KMS-11 (cell line): ENCODE measurements around the gene ANP32E.

ENCODE experiments used
- H2AFZ ChIP-seq: fragments of 200-600 bp; sonication (generic); 2 replicates; pipeline ENCODE4 v1.6.1; 2016; ENCODE audit warnings: antibody characterized with exemption, mixed run types, low read depth
- H3K27ac ChIP-seq: fragments of 200-600 bp; sonication (generic); 2 replicates; pipeline ENCODE4 v1.6.1; 2016; ENCODE audit warnings: mild to moderate bottlenecking, mixed run types
- H3K27me3 ChIP-seq: fragments of 200-600 bp; sonication (generic); 2 replicates; pipeline ENCODE4 v1.6.1; 2017; ENCODE audit warnings: mild to moderate bottlenecking, low read depth, mixed run types, moderate library complexity; ENCODE audit not compliant: insufficient read depth
- H3K36me3 ChIP-seq: fragments of 200-600 bp; sonication (generic); 2 replicates; pipeline ENCODE4 v1.6.1; 2017; ENCODE audit warnings: mild to moderate bottlenecking, mixed run types; ENCODE audit not compliant: insufficient read depth
- H3K4me1 ChIP-seq: fragments of 200-600 bp; sonication (generic); 2 replicates; pipeline ENCODE4 v1.6.1; 2016; ENCODE audit warnings: mild to moderate bottlenecking, low read depth, mixed run types; ENCODE audit not compliant: poor library complexity, severe bottlenecking
- H3K4me2 ChIP-seq: fragments of 200-600 bp; sonication (generic); 2 replicates; pipeline ENCODE4 v1.7.0; 2016; ENCODE audit warnings: mild to moderate bottlenecking, mixed run types
- H3K4me3 ChIP-seq: fragments of 200-600 bp; sonication (generic); IDR thresholded peaks from 2 replicates; pipeline ENCODE4 v1.6.1; 2017; ENCODE audit warnings: low read depth, low read length, mixed read lengths; ENCODE audit not compliant: insufficient read depth
- H3K79me2 ChIP-seq: fragments of 200-600 bp; sonication (generic); 2 replicates; pipeline ENCODE4 v1.6.1; 2016; ENCODE audit warnings: low read depth, mixed run types; ENCODE audit not compliant: insufficient read depth
- H3K9ac ChIP-seq: fragments of 200-600 bp; sonication (generic); 2 replicates; pipeline ENCODE4 v1.6.1; 2016; ENCODE audit warnings: mild to moderate bottlenecking, mixed run types
- H4K20me1 ChIP-seq: fragments of 200-600 bp; sonication (generic); 2 replicates; pipeline ENCODE4 v1.6.1; 2016; ENCODE audit warnings: mild to moderate bottlenecking, mixed run types; ENCODE audit not compliant: insufficient read depth
- CTCF ChIP-seq: fragments of 200-600 bp; sonication (generic); conservative IDR thresholded peaks from 2 replicates; pipeline ENCODE4 v1.6.1; 2017; ENCODE audit warnings: low read depth, mild to moderate bottlenecking, antibody characterized with exemption, low read length, moderate library complexity, mixed read lengths

Gene ANP32E

GRCh38 chr1:150179867-150180266 lies 56.0 kb downstream of the ANP32E start:
- H3K36me3 ChIP-seq = no peaks in the 10 kb centered on the region
- no peaks in the 10 kb centered on the region for H3K4me1 ChIP-seq
- no peaks in the 10 kb centered on the region for H4K20me1 ChIP-seq
- no peak overlapping the region for H2AFZ ChIP-seq
- no peak overlapping the region for H3K4me3 ChIP-seq
- H3K27ac ChIP-seq = no peak overlapping the region
- H3K79me2 ChIP-seq = no peaks in the 10 kb centered on the region
- TF ChIP-seq CTCF = no peak
- no peak overlapping the region for H3K9ac ChIP-seq
- no peaks in the 10 kb centered on the region for H3K27me3 ChIP-seq
- no peak overlapping the region for H3K4me2 ChIP-seq

GRCh38 chr1:150178548-150178947 lies 57.4 kb downstream of the ANP32E start:
- Histone ChIP-seq H4K20me1 (no peaks in the 10 kb centered on the region), H3K4me1 (no peaks in the 10 kb centered on the region), H3K79me2 (no peaks in the 10 kb centered on the region), H3K27me3 (no peaks in the 10 kb centered on the region), H3K4me2 (no peak overlapping the region), H3K4me3 (no peak overlapping the region), H3K27ac (no peak overlapping the region), H3K36me3 (no peaks in the 10 kb centered on the region), H3K9ac (no peak overlapping the region), H2AFZ (no peak overlapping the region)
- TF ChIP-seq CTCF = no peak

GRCh38 chr1:150176593-150176992 lies 59.3 kb downstream of the ANP32E start:
- H3K27me3 ChIP-seq = no peaks in the 10 kb centered on the region
- no peaks in the 10 kb centered on the region for H3K36me3 ChIP-seq
- H3K9ac ChIP-seq = no peak overlapping the region
- no peak overlapping the region for H3K27ac ChIP-seq
- no peaks in the 10 kb centered on the region for H4K20me1 ChIP-seq
- no peaks in the 10 kb centered on the region for H3K79me2 ChIP-seq
- H2AFZ ChIP-seq = no peak overlapping the region
- H3K4me3 ChIP-seq = no peak overlapping the region
- no peak overlapping the region for H3K4me2 ChIP-seq
- no peaks in the 10 kb centered on the region for H3K4me1 ChIP-seq
- no peak for TF ChIP-seq CTCF

GRCh38 chr1:150173141-150173585 lies 62.7 kb downstream of the ANP32E start:
- Histone ChIP-seq H4K20me1 (no peaks in the 10 kb centered on the region), H3K27me3 (no peaks in the 10 kb centered on the region), H3K79me2 (no peaks in the 10 kb centered on the region), H3K4me1 (peaks cover 11% of the 10 kb centered on the region), H2AFZ (no peak overlapping the region), H3K27ac (no peak overlapping the region), H3K4me3 (no peak overlapping the region), H3K36me3 (no peaks in the 10 kb centered on the region), H3K9ac (no peak overlapping the region), H3K4me2 (no peak overlapping the region)
- TF ChIP-seq CTCF = no peak

GRCh38 chr1:150171801-150172200 lies 64.1 kb downstream of the ANP32E start:
- Histone ChIP-seq H3K4me3 (no peak overlapping the region), H3K9ac (no peak overlapping the region), H3K27ac (no peak overlapping the region), H2AFZ (no peak overlapping the region), H3K4me1 (peaks cover 11% of the 10 kb centered on the region), H3K27me3 (no peaks in the 10 kb centered on the region), H3K79me2 (no peaks in the 10 kb centered on the region), H3K4me2 (no peak overlapping the region), H3K36me3 (no peaks in the 10 kb centered on the region), H4K20me1 (no peaks in the 10 kb centered on the region)
- no peak for TF ChIP-seq CTCF
